OCI-LY3 (cell line): ENCODE results near the gene DNMT1.

Experiments used
- CTCF ChIP-seq: fragments of 200-600, 300-600 bp; sonication (generic); IDR thresholded peaks from 2 replicates; pipeline ENCODE4 v1.5.1; 2014; ENCODE audit warnings: antibody characterized with exemption, low read length, low read depth
- EZH2phosphoT487 ChIP-seq: fragments of 200-600 bp; shearing (Covaris generic); IDR thresholded peaks from 2 replicates; pipeline ENCODE4 v1.6.1; 2018; ENCODE audit warnings: antibody characterized with exemption, mixed run types, low read depth

GRCh38 chr19:10194500-10195198, at the start of gene DNMT1:
- TF ChIP-seq EZH2phosphoT487 = no peak
- TF ChIP-seq CTCF = no peak
